ENCODE measurements around the gene ARHGAP4.

ARHGAP4 gene

DNA sequence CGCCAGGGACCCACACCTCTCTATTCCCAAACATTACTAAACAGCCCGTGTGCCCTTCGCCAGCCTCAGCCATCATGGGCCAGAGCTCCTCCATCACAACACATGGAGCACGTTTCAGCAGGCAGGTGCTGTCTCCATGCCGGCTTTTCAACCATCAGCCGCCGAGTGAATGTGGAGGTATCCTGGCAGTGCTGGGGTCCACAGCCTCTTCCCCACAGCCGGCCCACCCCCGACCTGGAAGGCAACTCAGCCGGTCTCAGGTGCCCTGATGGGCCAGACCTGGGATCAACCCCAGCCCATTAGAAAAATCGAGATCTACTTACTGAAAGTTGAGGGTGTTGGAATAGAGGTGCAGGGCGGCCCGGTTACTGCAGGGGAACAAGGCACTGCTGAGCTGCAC is 5.7 kb upstream of the ARHGAP4 start:
- H3K36me3 ChIP-seq, result peaks cover 32% of the 10 kb centered on the region
- TF ChIP-seq CTCF (IDR thresholded peaks at IDR 0.05; ENCODE audit: low read depth, low read length), result no peak
- DNase-seq, result no peak
- peaks cover 4% of the 10 kb centered on the region for H3K4me1 ChIP-seq
- no peak overlapping the region for H3K4me3 ChIP-seq (ENCODE audit: low read depth, low read length)
- no peaks in the 10 kb centered on the region for H3K27me3 ChIP-seq
- H3K9me3 ChIP-seq, result no peaks in the 10 kb centered on the region

- Histone ChIP-seq H3K36me3 (peaks cover 32% of the 10 kb centered on the region), H3K27me3 (no peaks in the 10 kb centered on the region), H3K9me3 (no peaks in the 10 kb centered on the region), H3K4me3 (ENCODE audit: low read depth, low read length) (no peak overlapping the region), H3K4me1 (peaks cover 8% of the 10 kb centered on the region)
- no peak for DNase-seq
- TF ChIP-seq CTCF (IDR thresholded peaks at IDR 0.05; ENCODE audit: low read depth, low read length), result no peak
Measured at GRCh38 chrX:153931151-153931550, 5.1 kb upstream of the ARHGAP4 start.

DNA sequence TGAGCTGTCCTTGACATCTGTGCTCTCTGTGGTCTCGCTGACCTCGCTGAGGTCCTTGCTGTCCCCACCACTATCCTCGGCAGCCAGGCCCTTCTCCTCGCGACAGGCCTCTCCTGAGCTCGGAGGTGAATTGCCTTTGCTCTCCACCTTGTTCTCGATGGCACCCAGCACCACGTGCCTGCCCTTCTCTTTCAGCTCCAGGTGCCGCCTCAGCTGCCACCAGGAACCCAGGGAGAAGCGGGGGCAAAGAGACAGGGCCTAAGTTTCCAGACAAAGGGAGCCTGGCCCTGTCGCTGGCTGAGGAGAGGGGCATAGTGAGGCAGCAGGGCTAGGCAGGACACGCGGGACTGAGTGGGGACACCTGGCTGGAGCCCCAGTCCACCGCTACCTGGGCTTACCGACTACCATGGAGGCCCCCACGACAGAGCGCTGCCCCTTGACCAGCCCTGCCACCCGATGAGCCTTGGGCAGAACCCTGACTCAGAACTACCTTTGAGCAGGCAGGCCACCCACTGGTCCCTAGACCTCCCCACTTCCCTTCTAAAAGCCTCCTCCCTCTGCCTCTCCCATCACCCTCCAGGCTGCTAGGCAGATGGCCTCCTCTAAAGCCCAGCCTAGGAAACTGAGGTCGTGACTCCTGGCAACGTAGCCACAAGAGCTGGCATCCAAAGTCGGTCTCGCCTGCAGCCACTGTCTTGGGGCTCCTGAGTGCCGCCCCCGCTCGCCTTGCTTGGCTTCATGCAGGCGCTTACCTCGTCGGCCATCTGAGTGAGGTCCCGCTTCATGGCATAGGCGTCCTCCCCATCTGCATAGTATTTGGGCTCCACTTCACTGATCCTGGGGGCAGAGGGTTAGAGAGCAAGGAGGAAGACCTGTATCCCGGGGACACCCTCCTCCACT is 4.2 kb upstream of the ARHGAP4 start:
- DNase-seq, result no peak
- H3K27me3 ChIP-seq, result no peaks in the 10 kb centered on the region
- no peak for TF ChIP-seq CTCF (IDR thresholded peaks at IDR 0.05; ENCODE audit: low read depth, low read length)
- peaks cover 8% of the 10 kb centered on the region for H3K4me1 ChIP-seq
- H3K4me3 ChIP-seq (ENCODE audit: low read depth, low read length), result no peak overlapping the region
- no peaks in the 10 kb centered on the region for H3K9me3 ChIP-seq
- peaks cover 32% of the 10 kb centered on the region for H3K36me3 ChIP-seq

DNA sequence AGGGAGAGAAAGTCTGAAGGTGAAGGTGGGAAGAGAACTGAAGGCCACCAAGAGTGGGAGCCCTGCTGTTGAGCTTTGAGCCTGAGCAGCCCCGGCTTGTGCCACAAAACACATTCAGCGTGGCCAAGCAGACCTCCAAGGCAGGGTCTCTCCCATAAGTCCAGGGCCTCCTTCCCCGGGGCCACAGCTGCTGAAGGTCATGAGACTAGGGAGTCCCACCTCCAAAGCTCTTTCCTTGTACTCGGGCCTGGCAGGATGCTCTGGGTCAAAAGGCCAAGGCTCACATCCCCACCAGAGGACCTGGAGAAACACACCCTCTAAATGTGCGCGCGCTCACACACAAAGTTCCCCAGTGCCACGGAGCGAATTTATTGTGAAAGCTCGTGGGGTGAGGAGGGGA is 3.5 kb upstream of the ARHGAP4 start:
- Histone ChIP-seq H3K9me3 (no peaks in the 10 kb centered on the region), H3K36me3 (peaks cover 32% of the 10 kb centered on the region), H3K4me3 (ENCODE audit: low read depth, low read length) (no peak overlapping the region), H3K4me1 (peaks cover 10% of the 10 kb centered on the region), H3K27me3 (no peaks in the 10 kb centered on the region)
- TF ChIP-seq CTCF (IDR thresholded peaks at IDR 0.05; ENCODE audit: low read depth, low read length), result no peak
- no peak for DNase-seq

- H3K36me3 ChIP-seq, result peaks cover 32% of the 10 kb centered on the region
- no peak for DNase-seq
- H3K4me1 ChIP-seq, result peaks cover 13% of the 10 kb centered on the region
- no peak overlapping the region for H3K4me3 ChIP-seq (ENCODE audit: low read depth, low read length)
- TF ChIP-seq CTCF (IDR thresholded peaks at IDR 0.05; ENCODE audit: low read depth, low read length), result no peak
- no peaks in the 10 kb centered on the region for H3K9me3 ChIP-seq
- H3K27me3 ChIP-seq, result no peaks in the 10 kb centered on the region
Measured at GRCh38 chrX:153928846-153929245, 2.8 kb upstream of the ARHGAP4 start.
